ENCODE data around the gene OR14J1. TPM values are rescaled to one million over a fixed set of nuclear protein-coding genes. Genes with fewer than 3 reads are reported as not detected.

OR14J1 gene, protein sequence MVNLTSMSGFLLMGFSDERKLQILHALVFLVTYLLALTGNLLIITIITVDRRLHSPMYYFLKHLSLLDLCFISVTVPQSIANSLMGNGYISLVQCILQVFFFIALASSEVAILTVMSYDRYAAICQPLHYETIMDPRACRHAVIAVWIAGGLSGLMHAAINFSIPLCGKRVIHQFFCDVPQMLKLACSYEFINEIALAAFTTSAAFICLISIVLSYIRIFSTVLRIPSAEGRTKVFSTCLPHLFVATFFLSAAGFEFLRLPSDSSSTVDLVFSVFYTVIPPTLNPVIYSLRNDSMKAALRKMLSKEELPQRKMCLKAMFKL
- total RNA-seq (2022; extraction: Qiagen RNA extraction; ENCODE audit: low read depth), result not detected in 5 replicates

DNA sequence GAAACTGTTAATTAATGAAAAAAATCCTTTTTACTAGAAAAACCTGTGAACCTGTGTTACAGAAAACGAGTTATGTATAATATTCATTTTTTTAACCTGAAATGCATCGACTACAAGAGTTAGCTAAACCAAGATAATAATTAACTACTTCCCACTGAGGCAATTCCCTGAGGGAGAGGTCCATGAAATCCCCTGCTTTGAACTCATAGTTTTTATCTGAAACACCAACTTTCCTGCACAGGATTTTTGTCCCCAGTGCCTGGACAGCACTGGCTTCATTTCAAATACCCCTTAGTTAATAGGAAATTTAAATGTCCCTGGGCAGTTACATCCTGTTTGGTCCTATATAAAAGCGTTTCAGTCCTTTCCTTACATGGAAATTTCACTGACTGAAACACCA, at the start of gene OR14J1:
Gene OR14J1, plus strand, starts transcription at position 386 of the 400 bp plus-strand sequence. CDS start 4,989 bp downstream, outside the sequence.

Other genes starting within 250 kb of the OR14J1 start
- gene OR2B3, start 214.4 kb upstream of the OR14J1 start, total RNA-seq (2022; extraction: Qiagen RNA extraction; ENCODE audit: low read depth), result not detected in 5 replicates
- gene OR2J1, start 202.2 kb upstream of the OR14J1 start, total RNA-seq (2022; extraction: Qiagen RNA extraction; ENCODE audit: low read depth), result not detected in 5 replicates
- not detected in 5 replicates for gene OR2J3, start 193.6 kb upstream of the OR14J1 start, total RNA-seq (2022; extraction: Qiagen RNA extraction; ENCODE audit: low read depth)
- not detected in 5 replicates for gene OR2J2, start 130.8 kb upstream of the OR14J1 start, total RNA-seq (2022; extraction: Qiagen RNA extraction; ENCODE audit: low read depth)
- not detected in 5 replicates for gene OR5V1, start 67.2 kb downstream of the OR14J1 start, total RNA-seq (2022; extraction: Qiagen RNA extraction; ENCODE audit: low read depth)
- gene OR12D3, start 73.6 kb downstream of the OR14J1 start, total RNA-seq (2022; extraction: Qiagen RNA extraction; ENCODE audit: low read depth), result not detected in 5 replicates
- not detected in 5 replicates for gene OR12D2, start 93.9 kb downstream of the OR14J1 start, total RNA-seq (2022; extraction: Qiagen RNA extraction; ENCODE audit: low read depth)
- not detected in 5 replicates for gene OR12D1, start 113.2 kb downstream of the OR14J1 start, total RNA-seq (2022; extraction: Qiagen RNA extraction; ENCODE audit: low read depth)
- not detected in 5 replicates for gene OR10C1, start 137.6 kb downstream of the OR14J1 start, total RNA-seq (2022; extraction: Qiagen RNA extraction; ENCODE audit: low read depth)
- not detected in 5 replicates for gene OR11A1, start 155.4 kb downstream of the OR14J1 start, total RNA-seq (2022; extraction: Qiagen RNA extraction; ENCODE audit: low read depth)
- gene OR2H1, start 155.5 kb downstream of the OR14J1 start, total RNA-seq (2022; extraction: Qiagen RNA extraction; ENCODE audit: low read depth), result not detected in 5 replicates
- not detected in 5 replicates for gene MAS1L, start 186.3 kb downstream of the OR14J1 start, total RNA-seq (2022; extraction: Qiagen RNA extraction; ENCODE audit: low read depth)